Keratinocyte (primary cell): ENCODE results near the gene SLC5A2.

Source experiments
- EZH2 ChIP-seq: IDR thresholded peaks from one replicate; pipeline ENCODE4 v1.6.1; 2012; ENCODE audit warnings: inconsistent platforms, mild to moderate bottlenecking, low read length, moderate library complexity
- TF ChIP-seq, protein P1 (sequence below), 3 experiments: IDR thresholded peaks in 1 of 3; conservative IDR thresholded peaks in 1 of 3; optimal IDR thresholded peaks in 1 of 3; 2 replicates in 2 of 3; 3 replicates in 1 of 3; pipeline versions ENCODE3 to v1.5.1; 2011; ENCODE audit warnings: low read length in 3 of 3, mild to moderate bottlenecking in 3 of 3, moderate library complexity in 2 of 3, control low read depth in 1 of 3, inconsistent platforms in 1 of 3; ENCODE audit not compliant: insufficient read depth in 2 of 3; ENCODE audit errors: extremely low read depth in 1 of 3

DNA sequence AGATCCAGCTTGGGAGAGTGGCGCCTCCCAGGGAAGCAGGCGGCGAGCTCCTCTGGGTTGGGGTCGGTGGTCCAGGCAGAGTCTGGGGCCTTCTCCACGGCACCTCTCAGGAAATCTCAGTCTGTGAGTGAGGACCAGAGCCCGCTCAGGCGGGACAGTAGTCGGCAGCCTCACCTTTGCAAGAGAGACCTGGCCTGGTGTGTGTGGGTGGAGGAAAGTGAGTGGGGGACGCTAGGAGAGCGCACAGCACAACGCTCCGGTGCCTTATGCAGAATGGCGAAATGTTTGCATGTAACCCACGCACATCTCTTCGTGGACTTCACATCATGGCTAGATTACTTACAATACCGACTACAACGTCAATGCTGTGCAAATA is 47.0 kb downstream of the SLC5A2 start:
- TF ChIP-seq, protein P1, sequence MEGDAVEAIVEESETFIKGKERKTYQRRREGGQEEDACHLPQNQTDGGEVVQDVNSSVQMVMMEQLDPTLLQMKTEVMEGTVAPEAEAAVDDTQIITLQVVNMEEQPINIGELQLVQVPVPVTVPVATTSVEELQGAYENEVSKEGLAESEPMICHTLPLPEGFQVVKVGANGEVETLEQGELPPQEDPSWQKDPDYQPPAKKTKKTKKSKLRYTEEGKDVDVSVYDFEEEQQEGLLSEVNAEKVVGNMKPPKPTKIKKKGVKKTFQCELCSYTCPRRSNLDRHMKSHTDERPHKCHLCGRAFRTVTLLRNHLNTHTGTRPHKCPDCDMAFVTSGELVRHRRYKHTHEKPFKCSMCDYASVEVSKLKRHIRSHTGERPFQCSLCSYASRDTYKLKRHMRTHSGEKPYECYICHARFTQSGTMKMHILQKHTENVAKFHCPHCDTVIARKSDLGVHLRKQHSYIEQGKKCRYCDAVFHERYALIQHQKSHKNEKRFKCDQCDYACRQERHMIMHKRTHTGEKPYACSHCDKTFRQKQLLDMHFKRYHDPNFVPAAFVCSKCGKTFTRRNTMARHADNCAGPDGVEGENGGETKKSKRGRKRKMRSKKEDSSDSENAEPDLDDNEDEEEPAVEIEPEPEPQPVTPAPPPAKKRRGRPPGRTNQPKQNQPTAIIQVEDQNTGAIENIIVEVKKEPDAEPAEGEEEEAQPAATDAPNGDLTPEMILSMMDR (optimal IDR thresholded peaks at IDR 0.05 in 1 of 3, IDR thresholded peaks at IDR 0.05 in 1 of 3, conservative IDR thresholded peaks at IDR 0.05 in 1 of 3; ENCODE audit: extremely low read depth in 1 of 3, insufficient read depth in 2 of 3, low read length in 3 of 3), result no peak
- TF ChIP-seq EZH2, result peak; percentile 65
